DOHH2 (cell line): Measurements from ENCODE around the gene ABTB2.

ENCODE experiments used
- EZH2phosphoT487 ChIP-seq: fragments of 200-600 bp; sonication (generic); IDR thresholded peaks from 2 replicates; pipeline ENCODE4 v1.6.1; 2017; ENCODE audit warnings: borderline replicate concordance, mild to moderate bottlenecking, antibody characterized with exemption, low read length, moderate library complexity, mixed read lengths
- TF ChIP-seq, protein P1 (sequence below): fragments of 200-600 bp; sonication (generic); IDR thresholded peaks from one replicate; pipeline ENCODE4 v1.5.1; 2014; ENCODE audit warnings: antibody characterized with exemption, mild to moderate bottlenecking, low read depth, low read length; ENCODE audit not compliant: poor library complexity, severe bottlenecking

DNA sequence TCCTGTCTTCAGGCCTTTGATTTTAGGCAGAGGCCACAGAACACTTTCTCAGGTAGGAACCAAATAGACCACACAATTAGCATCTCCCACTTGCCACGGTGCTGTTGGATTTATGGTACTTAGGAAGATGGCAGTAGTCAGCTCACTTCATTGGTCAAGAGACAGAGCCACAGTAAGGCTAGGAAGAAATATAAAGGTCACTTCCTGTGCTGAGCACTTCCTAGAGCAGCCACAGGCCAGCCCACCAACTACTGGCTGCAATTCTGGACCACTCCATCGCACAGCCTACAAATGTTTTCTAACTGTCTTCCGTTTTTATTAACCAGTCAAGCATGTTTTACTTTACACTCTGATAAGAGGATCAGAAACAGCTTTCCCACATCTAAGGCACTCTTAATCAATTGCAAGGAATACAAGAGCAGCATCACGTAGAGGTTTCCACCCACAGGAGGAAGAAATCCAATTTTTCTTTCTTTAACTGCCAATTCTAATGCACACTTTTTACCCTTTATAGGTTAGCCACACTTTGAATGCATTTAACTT, 54.7 kb downstream of the ABTB2 start:
- TF ChIP-seq, protein P1, sequence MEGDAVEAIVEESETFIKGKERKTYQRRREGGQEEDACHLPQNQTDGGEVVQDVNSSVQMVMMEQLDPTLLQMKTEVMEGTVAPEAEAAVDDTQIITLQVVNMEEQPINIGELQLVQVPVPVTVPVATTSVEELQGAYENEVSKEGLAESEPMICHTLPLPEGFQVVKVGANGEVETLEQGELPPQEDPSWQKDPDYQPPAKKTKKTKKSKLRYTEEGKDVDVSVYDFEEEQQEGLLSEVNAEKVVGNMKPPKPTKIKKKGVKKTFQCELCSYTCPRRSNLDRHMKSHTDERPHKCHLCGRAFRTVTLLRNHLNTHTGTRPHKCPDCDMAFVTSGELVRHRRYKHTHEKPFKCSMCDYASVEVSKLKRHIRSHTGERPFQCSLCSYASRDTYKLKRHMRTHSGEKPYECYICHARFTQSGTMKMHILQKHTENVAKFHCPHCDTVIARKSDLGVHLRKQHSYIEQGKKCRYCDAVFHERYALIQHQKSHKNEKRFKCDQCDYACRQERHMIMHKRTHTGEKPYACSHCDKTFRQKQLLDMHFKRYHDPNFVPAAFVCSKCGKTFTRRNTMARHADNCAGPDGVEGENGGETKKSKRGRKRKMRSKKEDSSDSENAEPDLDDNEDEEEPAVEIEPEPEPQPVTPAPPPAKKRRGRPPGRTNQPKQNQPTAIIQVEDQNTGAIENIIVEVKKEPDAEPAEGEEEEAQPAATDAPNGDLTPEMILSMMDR = no peak
- no peak for TF ChIP-seq EZH2phosphoT487
